Neural cell (in vitro differentiated cells): ENCODE data around the gene SNX22.

Source experiments
- EP300 ChIP-seq: fragments of 450-650 bp; conservative IDR thresholded peaks from 2 replicates; pipeline ENCODE4 v1.6.1; 2014; ENCODE audit warnings: antibody characterized with exemption, mild to moderate bottlenecking, moderate library complexity; ENCODE audit not compliant: poor library complexity, severe bottlenecking
- EZH2 ChIP-seq: fragments of 200-600, 300-800 bp; shearing (Covaris generic), sonication (generic); IDR thresholded peaks from 2 replicates; pipeline ENCODE4 v1.6.1; 2014; ENCODE audit warnings: antibody characterized with exemption, low read length, borderline replicate concordance, mild to moderate bottlenecking; ENCODE audit not compliant: insufficient read depth, poor library complexity, severe bottlenecking
- POLR2AphosphoS5 ChIP-seq: IDR thresholded peaks from 2 replicates; pipeline ENCODE4 v1.6.1; 2012
- REST ChIP-seq: IDR thresholded peaks from 2 replicates; pipeline ENCODE4 v1.6.1; 2012; ENCODE audit warnings: borderline replicate concordance
- SMC3 ChIP-seq: fragments of 450-650 bp; conservative IDR thresholded peaks from 2 replicates; pipeline ENCODE4 v1.6.1; 2014; ENCODE audit warnings: antibody characterized with exemption, mild to moderate bottlenecking, moderate library complexity; ENCODE audit not compliant: poor library complexity
- TF ChIP-seq, protein P1 (sequence below): fragments of 450-650 bp; IDR thresholded peaks from 2 replicates; pipeline ENCODE4 v1.5.1; 2014; ENCODE audit warnings: antibody characterized with exemption, mild to moderate bottlenecking, moderate library complexity; ENCODE audit not compliant: poor library complexity, severe bottlenecking

- TF ChIP-seq EP300 (peak; percentile 63), EZH2 (no peak), REST (peak; percentile 44), POLR2AphosphoS5 (peak; percentile 54), SMC3 (no peak)
- TF ChIP-seq, protein P1, sequence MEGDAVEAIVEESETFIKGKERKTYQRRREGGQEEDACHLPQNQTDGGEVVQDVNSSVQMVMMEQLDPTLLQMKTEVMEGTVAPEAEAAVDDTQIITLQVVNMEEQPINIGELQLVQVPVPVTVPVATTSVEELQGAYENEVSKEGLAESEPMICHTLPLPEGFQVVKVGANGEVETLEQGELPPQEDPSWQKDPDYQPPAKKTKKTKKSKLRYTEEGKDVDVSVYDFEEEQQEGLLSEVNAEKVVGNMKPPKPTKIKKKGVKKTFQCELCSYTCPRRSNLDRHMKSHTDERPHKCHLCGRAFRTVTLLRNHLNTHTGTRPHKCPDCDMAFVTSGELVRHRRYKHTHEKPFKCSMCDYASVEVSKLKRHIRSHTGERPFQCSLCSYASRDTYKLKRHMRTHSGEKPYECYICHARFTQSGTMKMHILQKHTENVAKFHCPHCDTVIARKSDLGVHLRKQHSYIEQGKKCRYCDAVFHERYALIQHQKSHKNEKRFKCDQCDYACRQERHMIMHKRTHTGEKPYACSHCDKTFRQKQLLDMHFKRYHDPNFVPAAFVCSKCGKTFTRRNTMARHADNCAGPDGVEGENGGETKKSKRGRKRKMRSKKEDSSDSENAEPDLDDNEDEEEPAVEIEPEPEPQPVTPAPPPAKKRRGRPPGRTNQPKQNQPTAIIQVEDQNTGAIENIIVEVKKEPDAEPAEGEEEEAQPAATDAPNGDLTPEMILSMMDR = no peak
Observed at GRCh38 chr15:64180235-64180824, 28.8 kb downstream of the SNX22 start.
